ENCODE measurements around the gene RAB29.

The RAB29 gene

GRCh38 chr1:205763980-205764379, 11.3 kb downstream of the RAB29 start:
- DNase-seq (ENCODE audit: low spot score): no peak

GRCh38 chr1:205760606-205761005, 14.7 kb downstream of the RAB29 start:
- no peak for DNase-seq (ENCODE audit: low spot score)

- no peak for DNase-seq (ENCODE audit: low spot score)
These were observed 18.7 kb downstream of the RAB29 start for GRCh38 chr1:205756552-205756951.

GRCh38 chr1:205754857-205755256, 20.4 kb downstream of the RAB29 start:
- no peak for DNase-seq (ENCODE audit: low spot score)

GRCh38 chr1:205751036-205751651, 24.1 kb downstream of the RAB29 start:
- DNase-seq (ENCODE audit: low spot score): no peak

GRCh38 chr1:205750138-205751035, 24.9 kb downstream of the RAB29 start, which contains the start of gene NUCKS1:
NUCKS1 (minus strand) TSS chr1:205750182; CDS start chr1:205749973, 209 bp downstream.
- DNase-seq (ENCODE audit: low spot score): peak; percentile 76

GRCh38 chr1:205749234-205750137, 25.8 kb downstream of the RAB29 start:
- DNase-seq (ENCODE audit: low spot score): peak; percentile 90

GRCh38 chr1:205748403-205749233, 26.7 kb downstream of the RAB29 start:
- DNase-seq (ENCODE audit: low spot score): peak; percentile 51

GRCh38 chr1:205746757-205747412, 28.4 kb downstream of the RAB29 start:
- DNase-seq (ENCODE audit: low spot score): no peak

GRCh38 chr1:205744403-205744802, 30.9 kb downstream of the RAB29 start:
- no peak for DNase-seq (ENCODE audit: low spot score)

GRCh38 chr1:205743977-205744376, 31.3 kb downstream of the RAB29 start:
- DNase-seq (ENCODE audit: low spot score): no peak

- no peak for DNase-seq (ENCODE audit: low spot score)
These were observed 33.6 kb downstream of the RAB29 start for GRCh38 chr1:205741681-205742080.

- DNase-seq (ENCODE audit: low spot score): no peak
These were observed 35.7 kb downstream of the RAB29 start for GRCh38 chr1:205739348-205740160.

- DNase-seq (ENCODE audit: low spot score): no peak
These were observed 40.1 kb downstream of the RAB29 start for GRCh38 chr1:205735218-205735617.

- DNase-seq (ENCODE audit: low spot score): no peak
These were observed 41.7 kb downstream of the RAB29 start for GRCh38 chr1:205733438-205734175.

- no peak for DNase-seq (ENCODE audit: low spot score)
These were observed 45.2 kb downstream of the RAB29 start for GRCh38 chr1:205729945-205730610.

- no peak for DNase-seq (ENCODE audit: low spot score)
These were observed 48.6 kb downstream of the RAB29 start for GRCh38 chr1:205726619-205727125.

- no peak for DNase-seq (ENCODE audit: low spot score)
These were observed 49.8 kb downstream of the RAB29 start for GRCh38 chr1:205725514-205725913.

All from HuH-7 (cell line).